H9 (cell line): ENCODE data around the gene ANXA8L1. TPM values are rescaled to one million over a fixed set of nuclear protein-coding genes. Genes with fewer than 3 reads are reported as not detected.

ENCODE experiments used
- DNase-seq: peaks from one replicate; pipeline ENCODE4 v3.0.0-alpha.2; 2017
- H2AFZ ChIP-seq: one replicate; pipeline ENCODE4 v1.6.1; 2013; ENCODE audit warnings: mild to moderate bottlenecking, low read length, control low read depth, moderate library complexity
- H2AK5ac ChIP-seq: 2 replicates; pipeline ENCODE4 v1.6.1; 2013; ENCODE audit warnings: low read length, control low read depth, mixed read lengths; ENCODE audit not compliant: insufficient read length
- H2BK120ac ChIP-seq: one replicate; pipeline ENCODE4 v1.6.1; 2013; ENCODE audit warnings: low read depth, mild to moderate bottlenecking, low read length, control low read depth, inconsistent platforms; ENCODE audit not compliant: poor library complexity, severe bottlenecking
- H2BK12ac ChIP-seq: 2 replicates; pipeline ENCODE4 v1.6.1; 2013; ENCODE audit warnings: low read length, control low read depth, mixed read lengths, low read depth; ENCODE audit not compliant: insufficient read length
- H2BK15ac ChIP-seq: 2 replicates; pipeline ENCODE4 v1.6.1; 2013; ENCODE audit warnings: low read depth, low read length, control low read depth
- H2BK20ac ChIP-seq: one replicate; pipeline ENCODE4 v1.6.1; 2013; ENCODE audit warnings: low read depth, mild to moderate bottlenecking, low read length, control low read depth, inconsistent platforms; ENCODE audit not compliant: poor library complexity, severe bottlenecking
- H2BK5ac ChIP-seq: 2 replicates; pipeline ENCODE4 v1.6.1; 2013; ENCODE audit warnings: low read length, control low read depth, mixed read lengths; ENCODE audit not compliant: insufficient read length
- H3K14ac ChIP-seq: 2 replicates; pipeline ENCODE4 v1.6.1; 2013; ENCODE audit warnings: low read length, control low read depth; ENCODE audit not compliant: insufficient read depth
- H3K18ac ChIP-seq: 2 replicates; pipeline ENCODE4 v1.6.1; 2013; ENCODE audit warnings: low read depth, mild to moderate bottlenecking, mixed read lengths, low read length, control low read depth; ENCODE audit not compliant: insufficient read length
- H3K23ac ChIP-seq: 2 replicates; pipeline ENCODE4 v1.6.1; 2013; ENCODE audit warnings: low read length, control low read depth, mixed read lengths, low read depth; ENCODE audit not compliant: insufficient read length
- H3K23me2 ChIP-seq: 2 replicates; pipeline ENCODE4 v1.6.1; 2013; ENCODE audit warnings: low read depth, mild to moderate bottlenecking, mixed read lengths, low read length, control low read depth; ENCODE audit not compliant: insufficient read length, poor library complexity, severe bottlenecking
- H3K27ac ChIP-seq: 2 replicates; pipeline ENCODE4 v1.5.1; 2013; ENCODE audit warnings: low read length, control low read depth, mixed read lengths, low read depth; ENCODE audit not compliant: insufficient read length
- H3K27me3 ChIP-seq: 2 replicates; pipeline ENCODE4 v1.6.1; 2013; ENCODE audit warnings: low read length, control low read depth, inconsistent platforms; ENCODE audit not compliant: insufficient read depth
- H3K4ac ChIP-seq: 2 replicates; pipeline ENCODE4 v1.6.1; 2013; ENCODE audit warnings: low read depth, mild to moderate bottlenecking, control low read depth, inconsistent platforms, low read length, moderate library complexity
- H3K4me1 ChIP-seq: 2 replicates; pipeline ENCODE4 v1.6.1; 2013; ENCODE audit warnings: low read length, control low read depth, inconsistent platforms; ENCODE audit not compliant: insufficient read depth
- H3K4me2 ChIP-seq: 2 replicates; pipeline ENCODE4 v1.6.1; 2013; ENCODE audit warnings: low read length, control low read depth, mixed read lengths; ENCODE audit not compliant: insufficient read length, insufficient read depth
- H3K56ac ChIP-seq: 2 replicates; pipeline ENCODE4 v1.6.1; 2013; ENCODE audit warnings: low read depth, mild to moderate bottlenecking, mixed read lengths, low read length, control low read depth; ENCODE audit not compliant: insufficient read length
- H3K79me1 ChIP-seq: 2 replicates; pipeline ENCODE4 v1.6.1; 2013; ENCODE audit warnings: low read depth, mild to moderate bottlenecking, moderate library complexity, low read length, control low read depth, inconsistent platforms; ENCODE audit not compliant: insufficient read depth, poor library complexity, severe bottlenecking
- H3K79me2 ChIP-seq: 2 replicates; pipeline ENCODE4 v1.6.1; 2013; ENCODE audit warnings: low read length, control low read depth, inconsistent platforms; ENCODE audit not compliant: insufficient read depth
- H3K9ac ChIP-seq: 2 replicates; pipeline ENCODE4 v1.6.1; 2013; ENCODE audit warnings: low read length, control low read depth, mixed read lengths; ENCODE audit not compliant: insufficient read length; ENCODE audit errors: extremely low read depth
- H3K9me3 ChIP-seq: one replicate; pipeline ENCODE4 v1.6.1; 2013; ENCODE audit warnings: low read depth, low read length, inconsistent platforms; ENCODE audit not compliant: control insufficient read depth
- H3T11ph ChIP-seq: one replicate; pipeline ENCODE4 v1.6.1; 2013; ENCODE audit warnings: mild to moderate bottlenecking, low read length, control low read depth, inconsistent platforms
- H4K20me1 ChIP-seq: one replicate; pipeline ENCODE4 v1.6.1; 2013; ENCODE audit not compliant: control insufficient read depth, insufficient read length, insufficient read depth
- H4K5ac ChIP-seq: 2 replicates; pipeline ENCODE4 v1.6.1; 2013; ENCODE audit warnings: low read depth, mild to moderate bottlenecking, mixed read lengths, low read length, control low read depth; ENCODE audit not compliant: insufficient read length
- H4K8ac ChIP-seq: replicated peaks from 2 replicates; pipeline ENCODE4 v1.6.1; 2013; ENCODE audit warnings: low read length, control low read depth, mixed read lengths, low read depth; ENCODE audit not compliant: insufficient read length
- H4K91ac ChIP-seq: 2 replicates; pipeline ENCODE4 v1.6.1; 2013; ENCODE audit warnings: low read depth, mild to moderate bottlenecking, moderate library complexity, mixed read lengths, low read length, control low read depth; ENCODE audit not compliant: insufficient read length
- H3K27ac Mint-ChIP-seq, 3 experiments: 2 replicates in 2 of 3; 3 replicates in 1 of 3; pipeline ENCODE4 v1.8.0; 2020 to 2021; ENCODE audit warnings: mixed read lengths in 3 of 3, mild to moderate bottlenecking in 1 of 3, moderate library complexity in 1 of 3
- H3K27me3 Mint-ChIP-seq: 2 replicates; pipeline ENCODE4 v1.8.0; 2021; ENCODE audit warnings: low read depth, mild to moderate bottlenecking, moderate library complexity, mixed read lengths
- H3K36me3 Mint-ChIP-seq, 3 experiments: 2 replicates in 2 of 3; 3 replicates in 1 of 3; pipeline ENCODE4 v1.8.0; 2020 to 2021; ENCODE audit warnings: low read depth in 3 of 3, mixed read lengths in 3 of 3; ENCODE audit not compliant: insufficient read depth in 1 of 3
- H3K4me1 Mint-ChIP-seq, 2 experiments: 2 replicates each; pipeline ENCODE4 v1.8.0; 2020; ENCODE audit warnings: mixed read lengths in 2 of 2
- H3K4me3 Mint-ChIP-seq, 2 experiments: 2 replicates in 1 of 2; 3 replicates in 1 of 2; pipeline ENCODE4 v1.8.0; 2020 to 2021; ENCODE audit warnings: mild to moderate bottlenecking in 2 of 2, mixed read lengths in 2 of 2, moderate library complexity in 1 of 2
- H3K9me3 Mint-ChIP-seq, 2 experiments: 2 replicates in 1 of 2; 3 replicates in 1 of 2; pipeline ENCODE4 v1.8.0; 2020; ENCODE audit warnings: mild to moderate bottlenecking in 2 of 2, mixed read lengths in 2 of 2, moderate library complexity in 1 of 2
- CTCF ChIP-seq: fragments of 200-600 bp; sonication (generic); conservative IDR thresholded peaks from 3 replicates; pipeline ENCODE4 v1.8.0; 2021; ENCODE audit warnings: antibody characterized with exemption, mild to moderate bottlenecking
- WGBS: extraction: QIAGEN DNeasy Blood & Tissue Kit; methylation state at CpG from one replicate; pipeline ENCODE4 v1.1.7; 2013; ENCODE audit warnings: missing lambda C conversion rate, low lambda C conversion rate, mixed read lengths; ENCODE audit not compliant: insufficient read length; ENCODE audit errors: extremely low coverage; 5-methylcytosine and 5-hydroxymethylcytosine counted together
- total RNA-seq: library from RNA; stranded (reverse); gene quantifications from 2 replicates; pipeline ENCODE4 v1.2.1, GENCODE V29; 2021

ANXA8L1 gene
- total RNA-seq, 1 experiment from 2014 or later, result not detected

- H3K27ac Mint-ChIP-seq, result 0 out of 7 replicates have a peak overlapping the region, but pooled peaks of 1 of the 3 experiments have one; percentile 67
- DNase-seq, result no peak
- no peak overlapping the region for H3K4ac ChIP-seq
Measured at GRCh38 chr10:46326066-46326465, 49.5 kb upstream of the ANXA8L1 start.

More at GRCh38 chr10:46326066-46326465, 49.5 kb upstream of the ANXA8L1 start:
- Histone ChIP-seq H2AK5ac (no peak overlapping the region), H4K5ac (no peak overlapping the region), H3T11ph (no peak overlapping the region), H2BK5ac (no peak overlapping the region), H4K8ac (no peak overlapping the region), H3K9me3 (no peaks in the 10 kb centered on the region), H4K20me1 (no peaks in the 10 kb centered on the region), H2BK20ac (no peak overlapping the region), H3K79me2 (no peaks in the 10 kb centered on the region), H3K4me2 (no peak overlapping the region), H4K91ac (no peak overlapping the region), H2BK15ac (no peak overlapping the region), H3K18ac (no peak overlapping the region), H3K9ac (no peak overlapping the region), H3K23ac (no peak overlapping the region), H3K79me1 (no peaks in the 10 kb centered on the region), H3K56ac (no peak overlapping the region), H2BK12ac (no peak overlapping the region), H3K14ac (no peak overlapping the region), H2BK120ac (no peak overlapping the region), H3K27ac (no peak overlapping the region), H3K27me3 (no peaks in the 10 kb centered on the region), H3K23me2 (no peaks in the 10 kb centered on the region), H2AFZ (no peak overlapping the region), H3K4me1 (no peaks in the 10 kb centered on the region; the same call in 1 of the 2 replicates)
- Mint-ChIP-seq H3K36me3 (no peaks in the 10 kb centered on the region), H3K9me3 (no peaks in the 10 kb centered on the region; a peak in 1 of 5 replicates), H3K4me3 (no peak overlapping the region), H3K27me3 (no peaks in the 10 kb centered on the region; the same call in 1 of the 2 replicates), H3K4me1 (peaks cover 13% of the 10 kb centered on the region in 2 experiments)
- WGBS, result no CpG with 5 or more reads among the region's 1 CpG
- no peak for TF ChIP-seq CTCF
